HG03196 (cell line): ENCODE measurements around the gene IL17RD.

Experiments
- ATAC-seq: cut with Tn5 transposase; IDR thresholded peaks from one replicate; pipeline ENCODE4 v1.9.1; 2021; ENCODE audit not compliant: unreplicated experiment

IL17RD gene

DNA sequence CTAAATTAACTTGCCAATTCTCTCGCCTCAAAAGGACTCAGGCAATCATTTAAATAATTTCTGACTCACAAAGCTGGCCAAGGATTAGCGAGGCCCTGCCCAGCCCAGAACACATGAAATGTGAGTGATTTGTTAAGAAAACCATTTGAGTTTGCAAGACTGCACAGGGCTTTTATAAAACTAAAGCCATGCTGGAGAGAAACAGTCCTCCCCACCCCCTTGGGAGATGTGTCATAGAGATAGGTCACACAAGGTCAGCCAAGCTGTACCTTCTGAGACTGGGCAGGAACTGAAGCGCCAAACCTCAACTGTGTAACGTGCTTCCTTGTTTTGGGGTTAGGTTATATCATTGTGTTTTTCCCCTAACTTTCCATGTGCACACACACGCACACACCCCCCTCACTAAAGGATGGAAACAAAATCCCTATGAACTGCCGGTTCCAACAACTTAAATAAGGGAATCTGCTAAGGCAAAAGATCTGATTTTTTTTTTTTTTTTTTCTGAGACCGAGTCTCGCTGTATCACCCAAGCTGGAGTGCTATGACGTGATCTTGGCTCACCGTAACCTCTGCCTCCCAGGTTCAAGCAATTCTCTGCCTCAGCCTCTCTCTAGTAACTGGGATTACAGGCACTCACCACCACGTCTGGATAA, 96.6 kb downstream of the IL17RD start:
- peak; percentile 97 for ATAC-seq

DNA sequence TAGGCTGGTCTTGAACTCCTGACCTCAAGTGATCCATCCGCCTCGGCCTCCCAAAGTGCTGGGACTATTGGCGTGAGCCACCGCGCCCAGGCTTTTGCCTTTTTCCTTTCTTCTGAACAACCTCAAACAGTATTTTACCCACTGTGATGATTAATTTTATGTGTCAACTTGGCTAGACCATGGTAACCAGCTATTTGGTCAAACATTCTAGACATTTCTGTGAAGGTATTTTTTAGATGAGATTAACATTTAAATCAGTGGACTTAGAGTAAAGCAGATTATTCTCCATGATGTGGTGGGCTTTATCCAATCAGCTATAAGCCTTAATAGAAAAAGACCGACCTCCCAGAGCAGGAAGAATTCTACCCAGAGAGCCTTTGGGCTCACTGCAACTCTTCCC, 98.7 kb downstream of the IL17RD start:
- ATAC-seq, result no peak

DNA sequence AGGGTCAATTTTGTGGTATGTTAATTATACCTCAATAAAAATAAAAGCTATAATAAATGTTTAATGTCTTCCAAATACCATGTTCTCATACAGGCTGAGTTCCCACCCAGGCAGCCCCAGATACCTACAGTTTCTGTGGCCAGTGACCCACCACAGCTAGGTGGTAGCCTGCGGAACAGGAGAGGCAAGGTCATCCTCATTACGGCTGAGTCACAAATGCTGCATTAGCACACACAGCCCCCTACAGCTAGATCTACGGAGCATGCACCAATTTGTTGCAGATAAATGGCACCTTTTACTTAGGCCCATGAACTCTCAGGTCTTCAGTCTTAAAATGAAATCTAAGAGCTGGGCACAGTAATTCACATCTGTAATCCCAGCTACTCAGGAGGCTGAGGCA, 99.6 kb downstream of the IL17RD start:
- no peak for ATAC-seq

DNA sequence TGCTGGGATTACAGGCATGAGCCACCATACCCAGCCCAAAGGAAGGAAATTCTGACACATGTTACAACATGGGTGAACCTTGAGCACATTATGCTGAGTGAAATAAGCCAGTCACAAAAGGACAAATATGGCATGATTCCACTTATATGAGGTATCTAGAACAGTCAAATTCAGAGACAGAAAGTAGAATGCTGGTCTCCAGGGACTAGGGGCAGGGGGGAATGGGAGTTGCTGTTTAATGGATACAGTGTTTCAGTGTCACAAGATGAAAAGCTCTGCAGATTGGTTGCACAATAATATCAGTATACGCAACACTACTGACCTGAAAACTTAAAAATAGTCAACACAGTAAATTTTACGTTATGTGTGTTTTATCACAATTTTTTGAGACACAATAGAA, 100.6 kb downstream of the IL17RD start:
- no peak for ATAC-seq

DNA sequence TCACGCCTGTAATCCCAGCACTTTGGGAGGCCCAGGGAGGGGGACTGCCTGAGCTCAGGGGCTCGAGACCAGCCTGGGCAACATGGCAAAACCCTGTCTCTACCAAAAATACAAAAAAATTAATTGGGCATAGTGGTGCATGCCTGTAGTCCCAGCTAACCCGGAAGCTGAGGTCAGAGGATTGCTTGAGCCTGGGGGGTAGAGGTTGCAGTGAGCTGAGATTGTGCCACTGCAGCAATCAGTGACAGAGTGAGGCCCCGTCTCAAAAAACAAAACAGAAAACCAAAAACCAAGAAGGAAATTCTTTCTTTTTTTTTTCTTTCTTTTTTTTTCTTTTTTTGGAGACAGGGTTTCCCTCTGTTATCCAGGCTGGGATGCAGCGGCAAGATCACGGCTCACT, 101.2 kb downstream of the IL17RD start:
- ATAC-seq, result no peak

DNA sequence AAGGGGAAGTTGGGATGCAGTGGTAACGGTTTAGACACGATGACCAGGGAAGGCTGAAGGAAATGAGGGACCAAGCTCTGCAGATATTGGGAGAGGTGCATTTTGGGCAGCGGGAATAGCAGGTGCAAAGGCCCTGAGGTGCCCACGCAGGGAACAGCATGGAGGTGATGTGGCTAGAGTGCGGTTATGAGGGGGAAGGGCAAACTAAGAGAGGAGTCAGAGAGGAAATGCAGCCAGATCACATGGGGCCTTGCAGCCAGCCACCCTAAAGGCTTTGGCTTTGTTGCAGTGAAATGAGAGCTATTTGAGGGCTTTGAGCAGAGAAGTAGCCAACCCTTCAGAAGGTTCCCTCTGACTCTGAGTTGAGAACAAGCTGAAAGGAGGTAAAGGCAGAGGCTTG, 102.1 kb downstream of the IL17RD start:
- ATAC-seq, result no peak

DNA sequence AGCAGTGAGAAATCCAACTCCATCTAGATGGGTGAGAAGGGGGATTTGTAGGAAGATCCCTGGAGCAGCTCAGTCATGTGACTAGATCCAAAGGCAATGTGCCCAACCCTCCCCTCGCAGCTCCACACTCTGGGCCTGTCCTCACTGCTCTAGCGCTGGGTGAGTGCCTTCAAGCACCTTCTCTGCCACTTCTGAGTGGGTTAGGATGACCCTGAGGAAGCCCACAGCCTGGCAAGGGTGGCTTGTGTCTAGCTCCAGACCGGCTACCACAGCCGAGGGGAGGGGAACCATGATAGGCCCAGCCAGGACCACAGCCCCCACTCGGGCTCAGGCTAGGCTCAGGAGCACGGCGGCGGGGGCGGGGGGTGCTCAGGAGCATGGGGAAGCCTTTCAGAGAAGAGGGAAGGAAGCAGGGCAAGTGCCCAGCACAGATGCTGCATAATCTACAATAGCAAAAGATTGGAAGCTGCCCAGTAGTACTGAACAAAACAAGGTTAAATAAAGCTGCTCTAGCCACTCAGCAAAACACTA, 103.0 kb downstream of the IL17RD start:
- no peak for ATAC-seq

DNA sequence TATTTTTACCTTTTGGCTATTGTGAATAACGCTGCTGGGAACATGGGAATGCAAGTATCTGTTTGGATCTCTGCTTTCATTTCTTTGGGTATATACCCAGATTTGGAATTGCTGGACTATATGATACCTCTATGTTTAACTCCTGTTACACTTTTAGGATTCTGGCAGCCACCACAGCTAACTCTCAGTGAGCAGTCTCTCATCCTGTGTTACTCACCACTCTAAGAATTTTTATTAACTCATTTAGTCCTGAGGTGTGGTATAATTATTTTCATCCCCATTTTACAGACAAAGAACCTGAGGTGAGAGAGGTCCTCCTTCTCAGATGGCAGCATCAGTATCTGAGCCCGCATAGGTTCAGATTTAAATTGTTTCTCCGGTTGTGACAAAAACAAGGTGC, 103.6 kb downstream of the IL17RD start:
- ATAC-seq, result no peak

DNA sequence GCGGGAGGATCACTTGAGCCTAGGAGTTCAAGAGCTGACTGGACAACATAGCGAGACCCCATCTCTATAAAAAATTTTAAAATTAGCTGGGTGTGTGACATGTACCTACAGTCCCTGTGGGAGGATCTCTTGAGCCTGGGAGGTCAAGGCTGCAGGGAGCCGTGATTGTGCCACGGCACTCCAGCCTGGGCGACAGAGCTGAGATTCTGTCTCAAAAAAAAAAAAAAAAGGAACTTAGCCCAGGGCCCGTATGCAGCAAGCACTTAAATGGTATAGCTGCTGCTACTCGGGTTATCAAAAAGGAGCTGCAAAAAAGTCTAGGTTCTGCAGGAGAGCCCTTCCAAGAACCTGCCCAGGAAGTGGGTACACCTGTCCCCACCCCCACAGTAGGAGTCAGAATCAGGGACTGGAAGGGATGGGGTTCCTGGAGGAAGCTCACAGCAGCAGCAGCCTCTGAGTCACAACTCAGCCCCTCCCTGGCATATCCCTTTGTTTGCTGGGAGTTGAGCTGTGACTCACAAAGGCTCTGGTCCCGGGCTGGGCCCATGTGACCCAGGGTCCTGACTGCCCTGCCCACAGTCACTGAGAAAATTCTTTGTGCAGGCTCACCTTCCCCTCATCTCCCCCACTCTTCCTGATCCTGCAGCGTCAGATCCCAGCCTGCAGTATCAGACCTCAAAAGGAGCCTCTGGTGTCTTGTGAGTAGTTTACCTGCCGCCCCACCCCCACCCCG, 104.9 kb downstream of the IL17RD start, which contains the start of gene SPATA12:
Gene SPATA12, plus strand, starts transcription at position 576 of the 733 bp plus-strand sequence. CDS start 13,031 bp downstream, outside the sequence.
- no peak for ATAC-seq

DNA sequence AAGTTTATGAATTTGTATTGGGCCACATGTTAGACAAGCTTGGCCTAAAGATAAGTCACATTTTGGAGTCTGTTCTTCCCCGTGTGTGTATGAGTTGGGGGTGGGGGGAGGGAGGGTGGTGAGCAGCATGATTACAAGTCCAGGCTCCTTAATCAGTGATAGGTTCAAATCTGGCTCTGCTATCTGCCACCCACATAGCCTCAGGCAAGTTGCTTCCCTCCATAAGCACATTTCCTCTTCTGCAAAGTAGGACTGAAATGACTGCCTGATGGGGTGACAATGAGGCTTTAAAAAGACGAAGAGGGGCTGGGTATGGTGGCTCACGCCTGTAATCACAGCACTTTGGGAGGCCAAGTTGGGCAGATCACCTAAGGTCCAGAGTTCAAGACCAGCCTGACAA, 105.7 kb downstream of the IL17RD start:
- no peak for ATAC-seq

DNA sequence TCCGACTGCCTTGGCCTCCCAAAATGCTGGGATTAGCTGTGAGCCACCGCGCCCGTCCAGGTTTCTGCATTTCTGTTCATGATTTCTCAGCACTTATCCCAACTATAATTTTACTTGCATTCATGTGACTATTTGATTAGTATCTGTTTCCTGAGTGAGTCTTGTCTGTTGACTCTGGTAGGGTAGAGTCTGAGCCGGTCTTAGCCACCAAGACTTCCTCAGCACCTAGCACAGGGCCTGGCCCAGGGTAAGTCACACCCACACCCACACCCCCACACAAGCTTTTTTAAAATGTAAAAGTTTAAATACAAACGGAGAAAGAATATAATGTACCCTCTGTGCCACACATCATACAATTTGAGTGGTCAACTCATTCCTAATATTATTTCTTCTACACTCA, 107.8 kb downstream of the IL17RD start:
- no peak for ATAC-seq

DNA sequence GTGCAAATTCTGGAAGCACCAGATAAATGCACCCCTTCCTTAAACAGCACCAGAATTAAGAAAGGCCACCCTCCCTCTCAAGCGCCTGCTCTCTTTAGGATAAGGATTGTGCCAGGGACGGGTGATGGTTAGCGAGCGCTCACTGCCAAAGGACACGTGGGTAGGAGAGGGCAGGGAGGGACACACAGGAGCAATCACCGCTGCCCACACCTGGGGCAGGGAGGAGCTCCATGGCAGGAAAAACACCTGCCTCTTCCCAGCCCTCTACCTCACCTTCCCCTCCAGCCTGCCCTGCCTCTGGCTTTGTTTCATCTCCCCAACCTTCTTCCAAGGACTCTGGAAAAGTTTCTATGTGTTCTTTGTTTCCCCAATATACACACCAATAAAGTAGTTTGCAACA, 112.0 kb downstream of the IL17RD start:
- no peak for ATAC-seq

DNA sequence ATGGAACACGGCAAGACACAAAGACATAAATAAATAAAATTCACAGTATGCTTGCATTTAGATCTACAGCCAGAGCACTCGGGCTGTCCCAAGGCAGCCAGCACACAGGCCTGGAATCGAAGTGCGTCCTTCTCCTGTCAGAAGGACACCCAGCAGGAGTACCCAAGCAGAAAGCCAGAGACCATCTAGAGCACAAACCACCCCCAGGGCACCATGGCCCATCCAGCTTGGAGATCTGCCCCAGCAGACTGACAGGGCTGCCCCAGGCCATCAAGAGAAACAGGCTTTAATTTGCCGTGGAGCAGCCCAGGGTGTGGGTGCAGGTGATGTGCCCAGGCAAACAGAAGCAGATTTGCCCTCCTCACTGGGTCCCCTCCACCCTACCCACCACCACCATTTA, 112.5 kb downstream of the IL17RD start:
- ATAC-seq, result no peak

DNA sequence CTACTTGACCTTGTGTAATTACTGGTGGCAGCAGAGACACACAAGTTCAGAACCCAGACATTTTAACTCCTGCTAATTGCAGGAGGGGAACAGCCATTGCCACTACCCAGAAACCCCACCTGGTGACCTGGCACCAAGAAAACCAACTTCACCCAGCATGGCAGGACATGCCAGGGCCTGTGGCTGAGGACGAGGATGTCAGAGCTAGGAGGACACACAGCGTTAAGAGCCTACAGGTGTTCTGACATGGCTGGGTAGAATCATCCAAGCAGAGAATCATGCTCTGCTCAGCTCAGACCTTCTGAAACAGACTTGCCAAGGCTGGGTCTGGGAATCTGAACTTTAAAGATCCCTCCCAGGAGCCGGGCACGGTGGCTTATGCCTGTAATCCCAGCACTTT, 116.4 kb downstream of the IL17RD start:
- ATAC-seq, result no peak

DNA sequence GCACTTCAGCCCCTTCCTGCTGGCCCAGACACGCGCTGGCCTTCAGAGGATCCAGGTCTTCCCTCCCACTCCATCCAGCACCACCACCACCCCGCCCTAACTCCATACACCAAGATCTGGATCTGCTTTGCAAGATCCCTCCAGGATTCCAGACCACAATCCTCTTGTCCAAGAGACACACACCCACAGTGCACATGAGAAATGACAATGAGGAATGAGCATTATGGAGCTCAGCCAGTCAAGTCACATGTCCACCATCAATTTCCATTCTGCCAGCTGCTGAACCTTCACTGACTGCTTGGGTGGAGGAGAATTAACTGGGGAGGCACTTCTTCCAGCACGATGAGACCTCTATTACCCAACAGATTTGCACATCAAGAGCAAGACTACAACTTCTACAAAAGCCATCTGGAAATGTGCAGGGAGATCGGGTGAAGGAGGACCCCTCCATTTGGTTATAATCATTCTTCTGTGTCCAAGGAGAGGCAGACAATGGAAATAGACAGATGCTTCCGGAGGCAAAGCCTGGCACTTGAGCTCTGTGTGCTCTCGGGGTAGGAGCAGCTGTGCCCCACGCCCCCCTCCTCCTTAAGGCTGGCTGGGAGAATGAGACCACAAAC, 117.0 kb downstream of the IL17RD start:
- no peak for ATAC-seq

DNA sequence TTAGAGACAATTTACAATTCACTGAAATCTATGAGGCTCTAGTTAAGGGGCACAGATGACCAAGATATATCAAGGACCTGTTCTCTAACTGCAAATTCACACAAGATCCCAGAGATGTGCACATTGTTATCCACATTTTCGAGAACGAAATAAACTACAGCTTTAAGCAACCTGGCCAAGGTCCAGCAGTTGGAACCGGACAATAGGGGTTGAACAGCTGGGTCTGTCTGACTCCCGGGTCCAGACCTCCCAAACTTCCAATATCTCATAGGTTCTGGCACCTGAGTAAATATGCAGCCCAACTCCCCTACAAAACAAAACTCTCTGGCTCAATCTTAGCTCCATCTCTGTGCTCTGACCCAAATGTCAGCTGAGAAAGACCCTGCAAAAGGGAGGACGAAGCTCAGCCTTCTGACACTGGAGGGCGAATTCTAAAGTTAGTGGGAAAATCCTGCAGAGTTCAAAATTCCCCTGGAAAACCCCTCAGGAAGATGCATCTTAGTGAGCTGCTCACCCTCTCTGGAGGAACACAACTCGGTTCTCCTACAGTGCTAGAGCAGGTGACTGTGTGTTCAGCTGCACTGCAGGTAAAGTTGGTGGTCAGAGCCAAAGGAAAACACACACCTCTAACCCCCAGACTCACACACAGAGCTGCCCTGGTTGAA, 118.9 kb downstream of the IL17RD start:
- no peak for ATAC-seq

DNA sequence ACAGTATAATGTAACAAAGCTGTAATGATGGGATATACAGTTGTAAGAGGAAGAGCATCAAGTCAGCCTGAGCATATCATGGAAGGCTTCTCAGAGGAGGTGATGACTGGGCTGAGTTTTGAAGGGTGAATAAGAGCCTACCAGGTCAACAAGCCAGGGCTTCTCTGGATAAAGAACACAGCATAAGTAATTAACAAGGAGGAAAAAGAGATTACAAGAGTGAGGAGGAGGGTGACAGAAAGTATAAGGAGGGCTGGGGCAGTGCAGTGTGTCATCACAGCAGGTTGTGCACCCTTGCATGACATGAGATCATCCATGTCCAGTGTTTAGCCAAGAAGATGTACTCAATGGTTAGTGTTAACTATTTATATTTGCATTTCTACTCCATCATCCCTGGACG, 121.6 kb downstream of the IL17RD start:
- no peak for ATAC-seq

DNA sequence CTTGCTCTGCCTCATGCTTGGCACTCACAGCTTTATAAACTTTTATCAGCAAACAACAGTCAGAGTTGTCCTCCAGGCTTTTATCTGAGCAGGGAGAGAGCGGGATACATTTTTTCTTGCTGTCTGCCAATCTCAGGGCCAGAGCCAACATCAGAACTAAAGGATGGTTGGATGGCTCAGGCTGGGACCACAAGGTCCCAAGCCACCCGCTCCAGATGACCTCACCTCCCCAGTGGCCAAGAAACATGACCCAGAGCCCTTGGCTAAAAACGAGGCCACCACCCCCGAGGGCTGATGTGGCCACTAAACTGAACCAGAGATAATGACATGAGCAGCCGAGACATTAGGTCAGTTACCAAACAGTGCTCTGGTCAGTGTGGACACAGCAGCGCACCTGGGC, 123.5 kb downstream of the IL17RD start:
- ATAC-seq, result no peak
